K562 (cell line): Measurements from ENCODE around the gene FOXL2NB.

Experiments used
- GABPA ChIP-seq: fragments of 200-800 bp; sonication (Bioruptor generic); conservative IDR thresholded peaks from 2 replicates; pipeline ENCODE4 v1.6.1; 2016; ENCODE audit warnings: low read depth, missing genetic modification characterization, missing compliant biosample characterization
- MEF2A ChIP-seq: IDR thresholded peaks from 2 replicates; pipeline ENCODE4 v1.6.1; 2011; ENCODE audit warnings: low read depth, mild to moderate bottlenecking, low read length, moderate library complexity; ENCODE audit not compliant: control insufficient read depth
- MIER1 ChIP-seq: fragments of 450-650 bp; IDR thresholded peaks from 2 replicates; pipeline ENCODE4 v1.6.1; 2016; ENCODE audit warnings: antibody characterized with exemption, mild to moderate bottlenecking, low read depth
- POLR2A ChIP-seq: fragments of 450-650 bp; conservative IDR thresholded peaks from 2 replicates; pipeline ENCODE4 v1.6.1; 2016
- STAG1 ChIP-seq: sonication (generic); formaldehyde crosslinking; IDR thresholded peaks from 2 replicates; pipeline ENCODE4 v1.5.0; 2020; ENCODE audit warnings: missing genetic modification reagents, borderline replicate concordance
- TAF1 ChIP-seq: IDR thresholded peaks from 2 replicates; pipeline ENCODE4 v1.6.1; 2011; ENCODE audit warnings: mild to moderate bottlenecking, low read length, moderate library complexity; ENCODE audit not compliant: insufficient read depth, control insufficient read depth, severe bottlenecking; ENCODE audit errors: extremely low read depth
- ZNF121 ChIP-seq: sonication (generic); formaldehyde crosslinking; conservative IDR thresholded peaks from 2 replicates; pipeline ENCODE4 v1.8.0; 2022; ENCODE audit warnings: missing genetic modification reagents
- ZNF165 ChIP-seq: fragments of 250-450 bp; sonication (Bioruptor Pico); IDR thresholded peaks from 2 replicates; pipeline ENCODE4 v1.4.0; 2020; ENCODE audit warnings: borderline replicate concordance
- ZNF24 ChIP-seq: fragments of 450-650 bp; IDR thresholded peaks from 2 replicates; pipeline ENCODE4 v1.6.1; 2016
- ZNF431 ChIP-seq: sonication (generic); formaldehyde crosslinking; IDR thresholded peaks from 2 replicates; pipeline ENCODE4 v1.8.0; 2022; ENCODE audit warnings: mild to moderate bottlenecking, missing genetic modification reagents
- TF ChIP-seq, protein P1 (sequence below): sonication (generic); formaldehyde crosslinking; IDR thresholded peaks from 2 replicates; pipeline ENCODE4 v1.8.0; 2022; ENCODE audit warnings: mild to moderate bottlenecking, missing genetic modification reagents, borderline replicate concordance
- TF ChIP-seq, protein P2 (sequence below), 3 experiments: IDR thresholded peaks in 2 of 3; conservative IDR thresholded peaks in 1 of 3; 2 replicates each; pipeline ENCODE4 v1.5.1; 2011 to 2012; ENCODE audit warnings: low read length in 3 of 3, mild to moderate bottlenecking in 3 of 3, control low read depth in 2 of 3, improper control_type of control experiment in 1 of 3, inconsistent platforms in 1 of 3, low read depth in 1 of 3, mixed read lengths in 1 of 3, moderate library complexity in 1 of 3; ENCODE audit not compliant: insufficient read depth in 2 of 3
- TF ChIP-seq, protein P3 (sequence below): sonication (generic); formaldehyde crosslinking; IDR thresholded peaks from 2 replicates; pipeline ENCODE4 v1.5.0; 2020; ENCODE audit warnings: missing genetic modification reagents

DNA sequence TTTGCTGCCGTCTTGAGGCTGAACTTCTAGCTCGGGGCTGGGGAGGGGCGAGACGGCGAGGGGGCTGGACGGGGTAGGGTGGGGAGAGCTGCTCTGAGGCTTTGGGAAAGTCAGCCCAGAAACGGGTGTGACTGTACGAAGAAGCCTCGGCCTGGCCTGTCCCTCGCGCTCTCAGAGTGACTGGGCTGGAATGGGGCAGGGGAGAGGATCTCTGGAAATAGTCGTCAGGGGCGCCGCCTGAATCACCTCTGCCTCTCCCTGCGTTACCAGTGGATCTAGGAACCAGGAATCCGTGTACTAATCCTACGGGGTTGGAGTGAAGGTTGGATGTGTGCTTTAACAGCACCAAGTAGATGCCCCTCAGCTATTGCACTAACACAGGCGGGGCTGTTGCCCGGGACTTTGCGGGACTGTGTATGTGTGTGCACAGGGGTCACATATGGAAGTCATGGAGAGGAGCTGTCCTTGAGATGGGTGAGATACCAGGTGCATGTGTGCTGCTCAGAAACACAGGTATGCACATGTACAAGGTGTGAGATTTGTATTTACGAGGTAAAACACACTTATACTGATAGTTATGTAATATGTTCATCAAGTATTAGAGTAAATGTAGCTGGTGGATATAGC is 591 bp downstream of the FOXL2NB start:
- TF ChIP-seq TAF1 (no peak), ZNF24 (no peak), STAG1 (CRISPR knock-in tag) (no peak), MIER1 (no peak), ZNF431 (CRISPR knock-in tag) (no peak), ZNF121 (CRISPR knock-in tag) (no peak), ZNF165 (CRISPR knock-in tag) (no peak), POLR2A (no peak), GABPA (tag) (no peak), MEF2A (no peak)
- TF ChIP-seq, protein P1, sequence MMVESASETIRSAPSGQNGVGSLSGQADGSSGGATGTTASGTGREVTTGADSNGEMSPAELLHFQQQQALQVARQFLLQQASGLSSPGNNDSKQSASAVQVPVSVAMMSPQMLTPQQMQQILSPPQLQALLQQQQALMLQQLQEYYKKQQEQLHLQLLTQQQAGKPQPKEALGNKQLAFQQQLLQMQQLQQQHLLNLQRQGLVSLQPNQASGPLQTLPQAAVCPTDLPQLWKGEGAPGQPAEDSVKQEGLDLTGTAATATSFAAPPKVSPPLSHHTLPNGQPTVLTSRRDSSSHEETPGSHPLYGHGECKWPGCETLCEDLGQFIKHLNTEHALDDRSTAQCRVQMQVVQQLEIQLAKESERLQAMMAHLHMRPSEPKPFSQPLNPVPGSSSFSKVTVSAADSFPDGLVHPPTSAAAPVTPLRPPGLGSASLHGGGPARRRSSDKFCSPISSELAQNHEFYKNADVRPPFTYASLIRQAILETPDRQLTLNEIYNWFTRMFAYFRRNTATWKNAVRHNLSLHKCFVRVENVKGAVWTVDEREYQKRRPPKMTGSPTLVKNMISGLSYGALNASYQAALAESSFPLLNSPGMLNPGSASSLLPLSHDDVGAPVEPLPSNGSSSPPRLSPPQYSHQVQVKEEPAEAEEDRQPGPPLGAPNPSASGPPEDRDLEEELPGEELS (CRISPR knock-in tag): no peak
- TF ChIP-seq, protein P2, sequence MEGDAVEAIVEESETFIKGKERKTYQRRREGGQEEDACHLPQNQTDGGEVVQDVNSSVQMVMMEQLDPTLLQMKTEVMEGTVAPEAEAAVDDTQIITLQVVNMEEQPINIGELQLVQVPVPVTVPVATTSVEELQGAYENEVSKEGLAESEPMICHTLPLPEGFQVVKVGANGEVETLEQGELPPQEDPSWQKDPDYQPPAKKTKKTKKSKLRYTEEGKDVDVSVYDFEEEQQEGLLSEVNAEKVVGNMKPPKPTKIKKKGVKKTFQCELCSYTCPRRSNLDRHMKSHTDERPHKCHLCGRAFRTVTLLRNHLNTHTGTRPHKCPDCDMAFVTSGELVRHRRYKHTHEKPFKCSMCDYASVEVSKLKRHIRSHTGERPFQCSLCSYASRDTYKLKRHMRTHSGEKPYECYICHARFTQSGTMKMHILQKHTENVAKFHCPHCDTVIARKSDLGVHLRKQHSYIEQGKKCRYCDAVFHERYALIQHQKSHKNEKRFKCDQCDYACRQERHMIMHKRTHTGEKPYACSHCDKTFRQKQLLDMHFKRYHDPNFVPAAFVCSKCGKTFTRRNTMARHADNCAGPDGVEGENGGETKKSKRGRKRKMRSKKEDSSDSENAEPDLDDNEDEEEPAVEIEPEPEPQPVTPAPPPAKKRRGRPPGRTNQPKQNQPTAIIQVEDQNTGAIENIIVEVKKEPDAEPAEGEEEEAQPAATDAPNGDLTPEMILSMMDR (IDR thresholded peaks at IDR 0.05 in 2 of 3, conservative IDR thresholded peaks at IDR 0.05 in 1 of 3; ENCODE audit: insufficient read depth in 2 of 3, low read depth in 1 of 3, low read length in 3 of 3): no peak
- TF ChIP-seq, protein P3, sequence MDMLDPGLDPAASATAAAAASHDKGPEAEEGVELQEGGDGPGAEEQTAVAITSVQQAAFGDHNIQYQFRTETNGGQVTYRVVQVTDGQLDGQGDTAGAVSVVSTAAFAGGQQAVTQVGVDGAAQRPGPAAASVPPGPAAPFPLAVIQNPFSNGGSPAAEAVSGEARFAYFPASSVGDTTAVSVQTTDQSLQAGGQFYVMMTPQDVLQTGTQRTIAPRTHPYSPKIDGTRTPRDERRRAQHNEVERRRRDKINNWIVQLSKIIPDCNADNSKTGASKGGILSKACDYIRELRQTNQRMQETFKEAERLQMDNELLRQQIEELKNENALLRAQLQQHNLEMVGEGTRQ (CRISPR knock-in tag): no peak
